ENCODE measurements around the gene TRAK2. TPM values are rescaled to one million over a fixed set of nuclear protein-coding genes. Genes with fewer than 3 reads are reported as not detected.
"Not testable (repeated sequence)": the region's sequence is repeated elsewhere in the genome, so short reads cannot be mapped to it uniquely, and the experiment has no call there.

Gene TRAK2
- total and polyA plus RNA-seq, 8 donors: 46.3 to 54.7 (median 50.4) TPM

- intact Hi-C loops (cut with DNase I): no loop called here
- H3K4me1 ChIP-seq: no peaks in the 10 kb centered on the region
- DNase-seq: no peak
- H3K4me3 ChIP-seq: no peak overlapping the region
- ATAC-seq: no peak
- H3K27ac ChIP-seq: no peak overlapping the region
- H3K27me3 ChIP-seq: no peaks in the 10 kb centered on the region
- H3K9me3 ChIP-seq: peaks cover 0 to 20% of the 10 kb centered on the region in 2 donors
- no peak for TF ChIP-seq CTCF (IDR thresholded peaks at IDR 0.05)
- peaks cover 0 to 8% of the 10 kb centered on the region in 2 donors for H3K36me3 ChIP-seq
These were observed 81.5 kb downstream of the TRAK2 start for GRCh38 chr2:201369775-201370174.

GRCh38 chr2:201369318-201369717, 81.9 kb downstream of the TRAK2 start:
- H3K27ac ChIP-seq; H3K4me1 ChIP-seq; DNase-seq; H3K36me3 ChIP-seq; H3K27me3 ChIP-seq; H3K4me3 ChIP-seq; intact Hi-C loops (cut with DNase I); ATAC-seq: not testable (repeated sequence)
- H3K9me3 ChIP-seq: peaks cover 0 to 20% of the 10 kb centered on the region in 2 donors

DNA sequence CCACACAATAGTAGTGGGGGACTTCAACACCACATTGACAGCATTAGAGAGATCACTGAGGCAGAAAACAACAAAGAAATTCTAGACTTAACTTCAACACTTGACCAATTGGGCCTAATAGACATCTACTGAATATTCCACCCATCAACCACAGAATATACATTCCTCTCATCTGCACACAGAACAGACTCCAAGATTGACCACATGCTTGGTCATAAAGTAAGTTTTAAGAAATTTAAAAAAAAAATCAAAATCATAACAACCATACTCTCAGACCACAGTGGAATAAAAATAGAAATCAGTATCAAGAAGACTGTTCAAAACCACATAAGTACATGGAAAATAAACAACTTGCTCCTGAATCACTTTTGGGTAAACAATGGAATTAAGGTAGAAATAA, 85.1 kb downstream of the TRAK2 start:
- intact Hi-C loops (cut with DNase I): no loop called here
- H3K27ac ChIP-seq: no peak overlapping the region
- no peaks in the 10 kb centered on the region for H3K4me1 ChIP-seq
- H3K27me3 ChIP-seq: no peaks in the 10 kb centered on the region
- no peak overlapping the region for H3K4me3 ChIP-seq
- no peak for DNase-seq
- H3K9me3 ChIP-seq: peaks cover 0 to 20% of the 10 kb centered on the region in 2 donors
- TF ChIP-seq CTCF (IDR thresholded peaks at IDR 0.05): no peak
- ATAC-seq: no peak
- H3K36me3 ChIP-seq: peaks cover 0 to 17% of the 10 kb centered on the region in 2 donors

DNA sequence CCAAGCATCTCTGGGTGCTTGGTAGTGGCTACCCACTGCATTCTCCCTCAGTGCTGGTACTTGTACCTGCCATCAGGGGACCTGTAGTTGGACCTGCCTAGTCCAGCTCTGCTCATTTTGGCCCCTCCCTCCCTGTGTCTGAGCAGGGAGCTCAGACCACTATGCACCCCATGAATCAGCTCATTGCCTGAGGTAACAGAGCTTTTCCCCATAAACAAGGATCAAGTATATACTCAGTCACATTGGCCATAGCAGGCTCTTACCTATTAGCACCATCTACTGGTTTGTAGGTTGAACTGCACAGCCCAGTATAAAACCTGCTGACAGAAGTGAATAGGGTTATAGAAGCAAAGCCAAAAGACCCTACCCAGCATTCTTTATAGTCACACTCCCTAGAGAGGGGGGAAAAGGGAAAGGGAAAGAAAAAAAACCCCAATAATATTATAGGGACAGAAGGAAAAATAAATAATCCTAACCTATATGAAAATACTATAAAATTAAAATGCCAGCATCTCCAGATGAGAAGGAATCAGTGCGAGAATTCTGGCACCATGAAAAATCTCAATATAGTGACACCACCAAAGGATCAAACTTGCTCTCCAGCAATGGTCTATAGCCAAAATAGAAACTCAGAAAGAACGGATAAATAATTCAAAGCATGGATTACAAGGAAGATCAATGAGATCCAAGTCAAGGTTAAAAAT, 87.2 kb downstream of the TRAK2 start:
- ATAC-seq (peak; percentile 98), DNase-seq (peak in 1 of 4 donors; percentile 10)
- peaks cover 0 to 20% of the 10 kb centered on the region in 2 donors for H3K9me3 ChIP-seq
- H3K27ac ChIP-seq: no peak overlapping the region
- intact Hi-C loops (cut with DNase I): no loop called here
- H3K4me1 ChIP-seq: no peaks in the 10 kb centered on the region
- peak; percentile 81 to 96 for TF ChIP-seq CTCF (IDR thresholded peaks at IDR 0.05)
- no peaks in the 10 kb centered on the region for H3K27me3 ChIP-seq
- H3K36me3 ChIP-seq: peaks cover 0 to 15% of the 10 kb centered on the region in 2 donors
- H3K4me3 ChIP-seq: no peak overlapping the region

DNA sequence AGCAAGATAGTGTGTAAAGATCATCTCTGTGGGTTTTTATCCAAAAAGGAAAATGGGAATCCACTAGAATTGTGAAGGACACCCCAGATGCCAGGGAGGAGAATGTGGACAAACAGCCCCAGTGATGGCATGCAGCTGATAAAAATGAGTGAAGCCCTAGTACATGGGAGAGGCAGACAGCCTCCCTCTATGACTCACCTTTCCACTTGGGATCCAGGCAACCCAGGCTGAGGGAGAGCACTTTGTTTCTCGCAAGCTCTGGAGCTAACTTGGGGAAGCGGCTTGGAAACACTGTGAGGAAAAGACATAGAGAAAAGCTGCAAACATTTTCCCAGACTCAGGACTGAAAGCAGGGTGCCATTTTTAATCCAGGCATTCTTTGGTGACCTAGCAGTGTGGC, 88.9 kb downstream of the TRAK2 start:
- Histone ChIP-seq H3K4me1 (no peaks in the 10 kb centered on the region), H3K4me3 (no peak overlapping the region), H3K27ac (no peak overlapping the region), H3K27me3 (no peaks in the 10 kb centered on the region), H3K9me3 (peaks cover 0 to 7% of the 10 kb centered on the region in 2 donors), H3K36me3 (peaks cover 0 to 15% of the 10 kb centered on the region in 2 donors)
- DNase-seq (no peak), ATAC-seq (peak; percentile 18)
- TF ChIP-seq CTCF (IDR thresholded peaks at IDR 0.05): no peak
- intact Hi-C loops (cut with DNase I): no loop called here

All from left lung (tissue), 10 donors.